IMR-90 (cell line): ENCODE results near the gene SPNS2. TPM values are rescaled to one million over a fixed set of nuclear protein-coding genes. Genes with fewer than 3 reads are reported as not detected.

Experiments
- ATAC-seq: fragments of 200-7000 bp; cut with Tn5 transposase; 2 replicates; pipeline ENCODE4 v1.9.1; 2020; ENCODE audit warnings: low read depth, mild to moderate bottlenecking, moderate library complexity
- BruUV-seq: library from RNA; stranded (reverse); fragments of 400-500 nt; replicated peaks from 2 replicates; lab custom pipeline; 2021; lab: Mats Ljungman, UMichigan
- CTCF ChIA-PET: fragments of 300-600 bp; formaldehyde crosslinking; extraction: SDS; loops from one replicate; lab custom pipeline; 2021; ENCODE audit warnings: antibody characterized with exemption; lab: Yijun Ruan, JAX
- POLR2A ChIA-PET: fragments of 300-600 bp; sonication (Branson Sonifier 250); formaldehyde crosslinking; loops from one replicate; lab custom pipeline; 2022; ENCODE audit warnings: antibody characterized with exemption; ENCODE audit not compliant: unreplicated experiment; lab: Charles Lee
- DNase-seq: peaks from one replicate; pipeline ENCODE4 v3.0.0; 2013
- H2AFZ ChIP-seq: replicated peaks from 2 replicates; pipeline ENCODE3; 2013; ENCODE audit warnings: low read length, mild to moderate bottlenecking; ENCODE audit not compliant: poor library complexity
- H2AK5ac ChIP-seq: 2 replicates; pipeline ENCODE4 v1.6.1; 2013; ENCODE audit warnings: low read depth, low read length, inconsistent platforms
- H2AK9ac ChIP-seq: replicated peaks from 2 replicates; pipeline ENCODE3; 2013; ENCODE audit warnings: mild to moderate bottlenecking, low read depth, low read length, moderate library complexity; ENCODE audit not compliant: poor library complexity
- H2BK120ac ChIP-seq: 2 replicates; pipeline ENCODE4 v1.6.1; 2013; ENCODE audit warnings: low read depth, low read length, inconsistent platforms
- H2BK15ac ChIP-seq: 3 replicates; pipeline ENCODE4 v1.6.1; 2013; ENCODE audit warnings: low read depth, low read length, inconsistent platforms
- H2BK20ac ChIP-seq: 2 replicates; pipeline ENCODE4 v1.6.1; 2013; ENCODE audit warnings: low read depth, mild to moderate bottlenecking, inconsistent platforms, low read length, moderate library complexity
- H2BK5ac ChIP-seq: 2 replicates; pipeline ENCODE4 v1.6.1; 2013; ENCODE audit warnings: mild to moderate bottlenecking, low read depth, low read length, inconsistent platforms; ENCODE audit not compliant: poor library complexity, severe bottlenecking
- H3K14ac ChIP-seq: replicated peaks from 2 replicates; pipeline ENCODE4 v1.6.1; 2013; ENCODE audit warnings: low read depth, low read length, inconsistent platforms
- H3K18ac ChIP-seq: 2 replicates; pipeline ENCODE4 v1.6.1; 2013; ENCODE audit warnings: low read depth, low read length, control low read depth
- H3K23ac ChIP-seq: 2 replicates; pipeline ENCODE4 v1.6.1; 2013; ENCODE audit warnings: low read depth, low read length, inconsistent platforms
- H3K27ac ChIP-seq: 2 replicates; pipeline ENCODE4 v1.5.1; 2013; ENCODE audit warnings: mild to moderate bottlenecking, control low read depth, low read length; ENCODE audit not compliant: insufficient read depth
- H3K27me3 ChIP-seq: 2 replicates; pipeline ENCODE4 v1.6.1; 2013; ENCODE audit warnings: low read length; ENCODE audit not compliant: control insufficient read depth, insufficient read depth
- H3K36me3 ChIP-seq: 2 replicates; pipeline ENCODE4 v1.6.1; 2013; ENCODE audit warnings: low read length, mixed read lengths; ENCODE audit not compliant: control insufficient read depth, insufficient read depth
- H3K4ac ChIP-seq: 2 replicates; pipeline ENCODE4 v1.6.1; 2013; ENCODE audit warnings: low read depth, low read length, inconsistent platforms
- H3K4me1 ChIP-seq: 2 replicates; pipeline ENCODE4 v1.6.1; 2013; ENCODE audit warnings: low read length, mixed read lengths; ENCODE audit not compliant: control insufficient read depth, insufficient read depth
- H3K4me2 ChIP-seq: 2 replicates; pipeline ENCODE4 v1.6.1; 2013; ENCODE audit warnings: low read depth, mild to moderate bottlenecking, control low read depth, low read length, moderate library complexity
- H3K4me3 ChIP-seq: 2 replicates; pipeline ENCODE4 v1.5.1; 2013; ENCODE audit warnings: low read depth, mild to moderate bottlenecking, control low read depth, low read length, moderate library complexity; ENCODE audit not compliant: insufficient read depth
- H3K56ac ChIP-seq: 2 replicates; pipeline ENCODE4 v1.6.1; 2013; ENCODE audit warnings: low read length, inconsistent platforms; ENCODE audit not compliant: insufficient read depth; ENCODE audit errors: extremely low read depth
- H3K79me1 ChIP-seq, 2 experiments: 2 replicates each; pipeline ENCODE4 v1.6.1; 2013; ENCODE audit warnings: low read length in 2 of 2, inconsistent platforms in 1 of 2, low read depth in 1 of 2
- H3K9ac ChIP-seq: 2 replicates; pipeline ENCODE4 v1.6.1; 2013; ENCODE audit warnings: low read depth, low read length, control low read depth
- H3K9me1 ChIP-seq: 2 replicates; pipeline ENCODE4 v1.6.1; 2013; ENCODE audit warnings: low read length, inconsistent platforms; ENCODE audit not compliant: insufficient read depth
- H3K9me3 ChIP-seq: 2 replicates; pipeline ENCODE4 v1.6.1; 2013; ENCODE audit warnings: low read length; ENCODE audit not compliant: control insufficient read depth, insufficient read depth
- H4K20me1 ChIP-seq: 2 replicates; pipeline ENCODE4 v1.6.1; 2013; ENCODE audit warnings: low read length, inconsistent platforms; ENCODE audit not compliant: insufficient read depth
- H4K5ac ChIP-seq: 2 replicates; pipeline ENCODE4 v1.6.1; 2013; ENCODE audit warnings: mild to moderate bottlenecking, low read depth, low read length, control low read depth
- H4K8ac ChIP-seq, 2 experiments: 2 replicates each; pipeline ENCODE4 v1.6.1; 2013; ENCODE audit warnings: low read depth in 2 of 2, low read length in 2 of 2, control low read depth in 1 of 2, inconsistent platforms in 1 of 2
- H4K91ac ChIP-seq: 2 replicates; pipeline ENCODE4 v1.6.1; 2013; ENCODE audit warnings: low read depth, low read length, inconsistent platforms; ENCODE audit not compliant: insufficient read depth
- BHLHE40 ChIP-seq: fragments of 150-350 bp; IDR thresholded peaks from 2 replicates; pipeline ENCODE4 v1.6.1; 2016; ENCODE audit warnings: mild to moderate bottlenecking, low read depth, low read length
- CEBPB ChIP-seq: IDR thresholded peaks from 2 replicates; pipeline ENCODE4 v1.6.1; 2012; ENCODE audit warnings: low read depth, low read length, improper control_type of control experiment
- CTCF ChIP-seq: conservative IDR thresholded peaks from 2 replicates; pipeline ENCODE4 v1.5.1; 2012; ENCODE audit warnings: mild to moderate bottlenecking, low read depth, low read length, improper control_type of control experiment
- ELK1 ChIP-seq: fragments of 150-350 bp; IDR thresholded peaks from 2 replicates; pipeline ENCODE4 v1.6.1; 2016; ENCODE audit warnings: low read depth, mild to moderate bottlenecking, low read length, moderate library complexity, borderline replicate concordance
- FOS ChIP-seq: fragments of 150-350 bp; IDR thresholded peaks from 2 replicates; pipeline ENCODE4 v1.6.1; 2016; ENCODE audit warnings: low read depth, low read length
- MAFK ChIP-seq: IDR thresholded peaks from 2 replicates; pipeline ENCODE4 v1.6.1; 2012; ENCODE audit warnings: low read depth, low read length, improper control_type of control experiment
- MAZ ChIP-seq: IDR thresholded peaks from 2 replicates; pipeline ENCODE4 v1.6.1; 2012; ENCODE audit warnings: low read depth, mild to moderate bottlenecking, low read length, improper control_type of control experiment, moderate library complexity, borderline replicate concordance
- MXI1 ChIP-seq: IDR thresholded peaks from 2 replicates; pipeline ENCODE4 v1.6.1; 2012; ENCODE audit warnings: low read depth, mild to moderate bottlenecking, low read length, moderate library complexity, borderline replicate concordance
- NFE2L2 ChIP-seq: fragments of 150-350 bp; IDR thresholded peaks from 2 replicates; pipeline ENCODE4 v1.6.1; 2016; ENCODE audit warnings: low read depth, mild to moderate bottlenecking, low read length
- POLR2A ChIP-seq: IDR thresholded peaks from 2 replicates; pipeline ENCODE4 v1.6.1; 2012; ENCODE audit warnings: mild to moderate bottlenecking, low read depth, low read length
- RAD21 ChIP-seq: IDR thresholded peaks from 2 replicates; pipeline ENCODE4 v1.6.1; 2012; ENCODE audit warnings: low read length, improper control_type of control experiment
- RCOR1 ChIP-seq: IDR thresholded peaks from 2 replicates; pipeline ENCODE4 v1.6.1; 2012; ENCODE audit warnings: mild to moderate bottlenecking, low read length, improper control_type of control experiment; ENCODE audit not compliant: insufficient replicate concordance
- SMC3 ChIP-seq: fragments of 150-350 bp; IDR thresholded peaks from 2 replicates; pipeline ENCODE4 v1.6.1; 2016; ENCODE audit warnings: low read depth, mild to moderate bottlenecking, antibody characterized with exemption, low read length, moderate library complexity
- WGBS, 2 experiments: methylation state at CpG; one replicate each; pipeline versions ENCODE4 v1.1.5 to v1.1.7; 2013; ENCODE audit warnings: missing lambda C conversion rate in 2 of 2; ENCODE audit not compliant: insufficient read length in 1 of 2; ENCODE audit errors: extremely low coverage in 2 of 2; 5-methylcytosine and 5-hydroxymethylcytosine counted together
- dilution Hi-C: fragments of 300-500 bp; cut with HindIII; formaldehyde crosslinking; loops from one replicate; pipeline ENCODE4 v1.14.3; 2018; ENCODE audit warnings: low sequenced_read_pairs; ENCODE audit not compliant: unreplicated experiment
- in situ Hi-C: fragments of 300-500 bp; cut with MboI; formaldehyde crosslinking; loops from 3 replicates; pipeline ENCODE4 v1.14.3; 2019; ENCODE audit warnings: low sequenced_read_pairs, inconsistent platforms, mixed read lengths
- intact Hi-C: fragments of 100-400 bp; cut with micrococcal nuclease; formaldehyde crosslinking; loops from 2 replicates; pipeline ENCODE4 v1.10.0; 2022
- polyA plus RNA-seq, 3 experiments: library from polyadenylated mRNA; depleted of rRNA; stranded (reverse); fragments of >200 nt; gene quantifications; 2 replicates each; pipeline ENCODE4 v1.2.3, GENCODE V29; 2012; ENCODE audit warnings: low replicate concordance in 1 of 3
- total RNA-seq: library from RNA; depleted of rRNA; stranded (reverse); fragments of >200 nt; gene quantifications from 2 replicates; pipeline ENCODE4 v1.2.3, GENCODE V29; 2012

SPNS2 gene
- total and polyA plus RNA-seq, 2 of the 4 experiments (the other 2 are of a cell fraction): under 0.01 TPM; not detected in 1

GRCh38 chr17:4537451-4538235 lies 39.0 kb downstream of the SPNS2 start:
- no peak overlapping the region for H3K14ac ChIP-seq
- ATAC-seq: no peak
- H2AFZ ChIP-seq: no peak overlapping the region
- no peak overlapping the region for H4K8ac ChIP-seq
- dilution Hi-C loops (no loop called here), intact Hi-C loops (loop anchor here (5.0 kb wide), 1 partner anchor 115 kb away; no protein-coding TSS in a partner anchor), in situ Hi-C loops (no loop called here)
- no peak for DNase-seq
- no peaks in the 10 kb centered on the region for H3K9me3 ChIP-seq
- 85% methylated on average over 12 of the region's 19 CpGs; no CpG with 5 or more reads in 1 of the 2 experiments for WGBS, 2 experiments
- no peak overlapping the region for H4K91ac ChIP-seq
- no peak overlapping the region for H3K4me3 ChIP-seq
- no peak overlapping the region for H2BK15ac ChIP-seq
- H3K27ac ChIP-seq: no peak overlapping the region
- no peak overlapping the region for H3K23ac ChIP-seq
- no TSS peak for BruUV-seq
- no peaks in the 10 kb centered on the region; a peak in 1 of 4 replicates for H3K79me1 ChIP-seq
- CTCF ChIA-PET: no interaction called here
- peaks cover 1% of the 10 kb centered on the region; the same call in 1 of the 2 replicates for H3K27me3 ChIP-seq
- peaks cover 38% of the 10 kb centered on the region for H3K36me3 ChIP-seq
- H4K5ac ChIP-seq: no peak overlapping the region
- H2BK5ac ChIP-seq: no peak overlapping the region
- no peaks in the 10 kb centered on the region for H3K9me1 ChIP-seq
- H3K18ac ChIP-seq: no peak overlapping the region
- peaks cover 3% of the 10 kb centered on the region; the same call in 1 of the 2 replicates for H3K4me1 ChIP-seq
- H2BK20ac ChIP-seq: no peak overlapping the region
- peaks cover 15% of the 10 kb centered on the region for H4K20me1 ChIP-seq
- H2AK9ac ChIP-seq: no peak overlapping the region
- H3K4ac ChIP-seq: no peak overlapping the region
- TF ChIP-seq POLR2A: no peak
- TF ChIP-seq RCOR1: no peak
- no peak for TF ChIP-seq MXI1
- TF ChIP-seq RAD21: no peak
- TF ChIP-seq BHLHE40: no peak
- TF ChIP-seq ELK1: no peak
- no peak for TF ChIP-seq MAZ
- TF ChIP-seq CEBPB: no peak
- no peak for TF ChIP-seq SMC3
- no peak for TF ChIP-seq NFE2L2
- no peak for TF ChIP-seq CTCF
- no peak for TF ChIP-seq MAFK
- TF ChIP-seq FOS: no peak
- H2AK5ac ChIP-seq: no peak overlapping the region
- H2BK120ac ChIP-seq: no peak overlapping the region
- H3K4me2 ChIP-seq: no peak overlapping the region
- H3K56ac ChIP-seq: no peak overlapping the region
- no peak overlapping the region for H3K9ac ChIP-seq
- POLR2A ChIA-PET: no interaction called here
